Calu3 (cell line): ENCODE data around the gene LRFN2. TPM values are rescaled to one million over a fixed set of nuclear protein-coding genes. Genes with fewer than 3 reads are reported as not detected.

Experiments
- BruUV-seq: library from RNA; stranded (reverse); fragments of 400-500 nt; replicated peaks from 2 replicates; lab custom pipeline; 2021; lab: Mats Ljungman, UMichigan
- CTCF ChIA-PET: fragments of 300-600 bp; sonication (Branson Sonifier 250); formaldehyde crosslinking; loops from one replicate; lab custom pipeline; 2022; ENCODE audit warnings: antibody characterized with exemption; lab: Charles Lee
- DNase-seq: peaks from one replicate; pipeline ENCODE4 v3.0.0; 2022
- H3K27ac Mint-ChIP-seq: one replicate; pipeline ENCODE4 v1.8.0; 2022; ENCODE audit warnings: mixed read lengths; ENCODE audit not compliant: unreplicated experiment
- H3K27me3 Mint-ChIP-seq: one replicate; pipeline ENCODE4 v1.8.0; 2022; ENCODE audit warnings: mixed read lengths; ENCODE audit not compliant: unreplicated experiment
- H3K36me3 Mint-ChIP-seq: one replicate; pipeline ENCODE4 v1.8.0; 2022; ENCODE audit warnings: mild to moderate bottlenecking, moderate library complexity, mixed read lengths; ENCODE audit not compliant: insufficient read depth, unreplicated experiment
- H3K4me1 Mint-ChIP-seq: one replicate; pipeline ENCODE4 v1.8.0; 2022; ENCODE audit warnings: mild to moderate bottlenecking, low read depth, mixed read lengths; ENCODE audit not compliant: unreplicated experiment
- H3K4me3 Mint-ChIP-seq: one replicate; pipeline ENCODE4 v1.8.0; 2022; ENCODE audit warnings: mild to moderate bottlenecking, low read depth, moderate library complexity, mixed read lengths; ENCODE audit not compliant: unreplicated experiment
- H3K9me3 Mint-ChIP-seq: one replicate; pipeline ENCODE4 v1.8.0; 2022; ENCODE audit warnings: low read depth, mixed read lengths; ENCODE audit not compliant: unreplicated experiment
- CTCF ChIP-seq: fragments of 200-600 bp; IDR thresholded peaks from one replicate; pipeline ENCODE4 v1.8.0; 2022; ENCODE audit warnings: antibody characterized with exemption; ENCODE audit not compliant: unreplicated experiment
- intact Hi-C: fragments of 100-400 bp; cut with micrococcal nuclease; formaldehyde crosslinking; loops from one replicate; pipeline ENCODE4 v1.10.0; 2022; ENCODE audit not compliant: unreplicated experiment
- total RNA-seq: library from RNA; stranded (reverse); gene quantifications from 2 replicates; pipeline ENCODE4 v1.2.3, GENCODE V29; 2022

The LRFN2 gene
- total RNA-seq, 1 experiment from 2014 or later = not detected

GRCh38 chr6:40582892-40583291, 4.3 kb downstream of the LRFN2 start:
- intact Hi-C loops = no loop called here
- peaks cover 57% of the 10 kb centered on the region for H3K27me3 Mint-ChIP-seq
- no TSS peak for BruUV-seq
- no peak overlapping the region for H3K4me3 Mint-ChIP-seq
- CTCF ChIA-PET = no interaction called here
- DNase-seq = no peak
- no peaks in the 10 kb centered on the region for H3K9me3 Mint-ChIP-seq
- no peaks in the 10 kb centered on the region for H3K4me1 Mint-ChIP-seq
- H3K36me3 Mint-ChIP-seq = peaks cover 7% of the 10 kb centered on the region
- H3K27ac Mint-ChIP-seq = no peak overlapping the region
- no peak for TF ChIP-seq CTCF

- no peak for TF ChIP-seq CTCF
- intact Hi-C loops = no loop called here
- DNase-seq = no peak
- H3K9me3 Mint-ChIP-seq = no peaks in the 10 kb centered on the region
- no peak overlapping the region for H3K4me3 Mint-ChIP-seq
- no peaks in the 10 kb centered on the region for H3K36me3 Mint-ChIP-seq
- CTCF ChIA-PET = no interaction called here
- peaks cover 41% of the 10 kb centered on the region for H3K27me3 Mint-ChIP-seq
- no peak overlapping the region for H3K27ac Mint-ChIP-seq
- H3K4me1 Mint-ChIP-seq = no peaks in the 10 kb centered on the region
- BruUV-seq = no TSS peak
These were observed 8.1 kb downstream of the LRFN2 start for GRCh38 chr6:40579101-40579500.

GRCh38 chr6:40577672-40578071, 9.5 kb downstream of the LRFN2 start:
- Mint-ChIP-seq H3K9me3 (no peaks in the 10 kb centered on the region), H3K36me3 (no peaks in the 10 kb centered on the region), H3K4me1 (no peaks in the 10 kb centered on the region), H3K4me3 (no peak overlapping the region), H3K27me3 (peaks cover 27% of the 10 kb centered on the region), H3K27ac (no peak overlapping the region)
- CTCF ChIA-PET = interaction anchor here (0.6 kb wide), 1 partner anchor 10 kb away, joined by 5 read pairs; the partner anchor contains the start of gene LRFN2
- intact Hi-C loops = no loop called here
- DNase-seq = no peak
- no TSS peak for BruUV-seq
- no peak for TF ChIP-seq CTCF

- H3K4me3 Mint-ChIP-seq = no peak overlapping the region
- H3K4me1 Mint-ChIP-seq = no peaks in the 10 kb centered on the region
- no TSS peak for BruUV-seq
- H3K36me3 Mint-ChIP-seq = no peaks in the 10 kb centered on the region
- TF ChIP-seq CTCF = no peak
- H3K27me3 Mint-ChIP-seq = peaks cover 49% of the 10 kb centered on the region
- CTCF ChIA-PET = interaction anchor here (1.7 kb wide), 1 partner anchor 10 kb away, joined by 4 read pairs; no protein-coding TSS in a partner anchor
- intact Hi-C loops = no loop called here
- no peaks in the 10 kb centered on the region for H3K9me3 Mint-ChIP-seq
- no peak overlapping the region for H3K27ac Mint-ChIP-seq
- DNase-seq = no peak
These were observed 13.9 kb downstream of the LRFN2 start for GRCh38 chr6:40573221-40573620.
